HG02588 (cell line): Measurements from ENCODE around the gene CACNA2D3.

ENCODE experiments used
- ATAC-seq: cut with Tn5 transposase; IDR thresholded peaks from one replicate; pipeline ENCODE4 v1.9.1; 2021; ENCODE audit warnings: mild to moderate bottlenecking, moderate library complexity; ENCODE audit not compliant: unreplicated experiment

CACNA2D3 gene

DNA sequence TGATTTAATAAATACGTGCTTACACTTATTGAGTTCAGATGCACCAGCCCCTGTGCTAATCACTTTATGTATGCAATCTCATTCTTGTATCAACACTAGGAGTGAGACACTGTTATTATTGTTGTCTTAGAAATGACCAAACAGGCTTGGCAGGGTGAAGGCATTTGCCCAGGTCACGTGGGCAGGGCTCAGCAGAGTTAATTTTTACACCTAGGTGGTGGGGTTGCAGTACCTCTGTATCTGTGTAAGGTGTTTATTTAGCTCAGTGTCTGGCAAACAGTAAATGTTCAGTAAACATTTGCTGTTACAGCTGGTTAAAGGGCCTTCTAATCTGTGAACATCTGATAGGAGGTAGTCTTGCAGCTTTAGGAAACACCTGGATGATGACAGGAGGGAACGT, 200.0 kb downstream of the CACNA2D3 start:
- no peak for ATAC-seq

DNA sequence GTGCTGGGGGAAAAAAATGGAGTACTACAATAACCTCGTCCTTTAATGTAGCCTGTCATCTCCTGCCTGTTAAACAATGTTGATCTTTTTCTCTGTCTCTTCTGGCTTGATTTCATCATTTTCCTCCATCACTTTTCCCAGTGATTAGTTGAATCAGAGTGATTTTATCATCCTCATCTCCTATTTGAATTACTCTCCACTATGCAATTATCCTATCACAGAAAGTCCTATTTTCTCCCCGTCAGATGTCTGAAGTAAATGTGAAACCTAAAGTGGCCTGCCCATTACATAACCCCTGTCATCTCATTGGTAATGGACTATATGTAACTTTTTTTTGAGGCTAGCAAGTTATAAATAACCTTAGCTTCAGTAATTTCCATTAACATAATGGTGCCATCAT, 201.8 kb downstream of the CACNA2D3 start:
- no peak for ATAC-seq

DNA sequence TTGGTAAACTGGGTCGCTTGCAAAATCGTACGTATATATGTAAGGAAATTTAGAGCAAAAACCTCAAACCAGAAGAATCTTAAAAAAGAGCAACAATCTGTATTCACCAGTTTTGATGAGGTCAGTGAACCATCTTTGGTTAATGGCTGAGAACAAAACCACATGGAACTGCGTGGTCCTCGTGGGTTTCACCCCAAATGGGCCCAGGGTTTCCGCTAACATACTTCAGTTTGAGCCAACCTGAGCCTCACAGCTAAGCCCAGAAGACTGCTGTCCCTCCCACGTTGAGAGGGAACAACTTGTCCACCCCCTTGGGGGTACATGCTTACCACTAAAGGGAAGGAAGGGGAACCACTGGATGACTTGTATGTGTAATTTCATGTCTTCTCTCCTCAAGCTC, 204.6 kb downstream of the CACNA2D3 start:
- ATAC-seq: no peak

DNA sequence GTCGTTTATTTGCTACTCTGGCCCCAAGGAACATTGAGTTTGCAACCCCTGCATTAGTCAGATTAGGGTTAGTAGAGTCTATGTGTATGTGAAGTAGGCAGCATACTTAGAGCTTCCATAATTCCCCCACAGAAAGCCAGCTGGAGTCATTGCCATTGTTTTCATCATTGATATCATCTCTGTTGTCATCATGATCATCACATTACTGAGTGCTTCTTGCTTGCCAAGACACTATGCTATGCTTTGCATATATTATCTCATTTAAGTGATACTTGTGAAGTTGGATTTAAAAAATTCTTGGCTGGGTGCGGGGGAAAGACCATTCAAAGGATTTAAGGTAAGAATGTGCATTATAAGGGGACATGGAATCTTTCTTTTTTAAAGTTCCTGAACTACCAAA, 209.0 kb downstream of the CACNA2D3 start:
- no peak for ATAC-seq

DNA sequence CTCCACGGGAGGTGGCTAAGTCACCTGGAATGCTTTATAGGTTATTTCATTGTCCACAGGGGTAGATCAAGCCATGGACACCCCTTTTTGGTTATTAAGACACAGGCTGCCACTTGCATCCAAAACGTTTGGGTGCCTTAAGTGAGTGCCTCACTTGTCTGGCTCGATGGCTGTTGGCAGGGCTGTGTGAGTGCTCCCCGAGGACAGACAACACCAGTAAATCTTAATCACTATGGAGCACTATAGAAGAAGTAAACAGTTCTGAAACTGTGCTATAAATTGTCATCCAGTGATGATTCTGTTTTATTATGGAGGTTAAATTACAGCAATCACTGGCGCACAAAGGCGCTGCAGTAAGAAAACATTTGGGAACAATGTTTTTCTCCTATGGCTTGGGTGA, 215.5 kb downstream of the CACNA2D3 start:
- no peak for ATAC-seq

- ATAC-seq: no peak
Measured at GRCh38 chr3:54339608-54340007, 217.3 kb downstream of the CACNA2D3 start.

- no peak for ATAC-seq
Measured at GRCh38 chr3:54341811-54342210, 219.5 kb downstream of the CACNA2D3 start.

DNA sequence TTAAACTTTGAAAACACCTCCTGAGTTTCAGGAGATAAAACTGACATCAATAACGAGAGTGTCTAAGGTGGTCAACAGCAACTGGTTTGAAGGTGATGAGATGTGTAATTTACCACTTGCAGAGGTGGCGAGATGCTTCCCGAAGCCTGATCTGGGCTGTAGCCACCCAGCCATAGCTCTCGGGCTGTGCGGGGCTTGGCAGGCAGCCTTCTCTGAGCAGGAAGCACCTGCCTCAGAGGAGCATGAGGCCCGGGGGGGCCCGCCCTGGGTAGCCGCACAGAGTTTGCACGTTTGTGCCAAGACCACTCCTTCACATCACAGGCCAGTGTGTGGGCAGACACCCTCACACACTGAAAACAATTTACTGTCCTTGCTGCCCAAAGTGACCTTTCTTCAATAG, 220.3 kb downstream of the CACNA2D3 start:
- no peak for ATAC-seq

- ATAC-seq: no peak
Measured at GRCh38 chr3:54343495-54343894, 221.1 kb downstream of the CACNA2D3 start.

DNA sequence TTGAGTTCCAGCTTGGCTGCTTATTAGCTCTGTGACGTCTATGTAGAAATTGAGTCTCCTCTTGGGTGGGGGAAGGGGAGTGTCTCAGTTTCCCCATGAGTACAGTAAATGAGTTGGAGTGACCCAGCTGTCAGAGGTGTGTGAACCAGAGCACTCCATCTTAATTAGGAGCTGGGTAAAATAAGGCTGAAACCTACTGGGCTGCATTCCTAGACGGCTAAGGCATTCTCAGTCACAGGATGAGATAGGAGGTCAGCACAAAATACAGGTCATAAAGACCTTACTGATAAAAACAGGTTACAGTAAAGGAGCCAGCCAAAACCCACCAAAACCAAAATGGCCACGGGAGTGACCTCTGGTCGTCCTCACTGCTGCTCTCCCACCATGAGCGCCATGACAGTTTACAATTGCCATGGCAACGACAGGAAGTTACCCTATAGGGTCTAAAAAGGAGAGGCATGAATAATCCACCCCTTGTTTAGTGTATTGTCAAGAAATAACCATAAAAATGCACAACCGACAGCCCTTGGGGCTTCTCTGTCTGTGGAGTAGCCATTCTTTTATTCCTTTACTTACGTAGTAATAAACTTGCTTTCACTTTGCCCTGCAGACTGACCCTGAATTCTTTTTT, 222.4 kb downstream of the CACNA2D3 start:
- no peak for ATAC-seq

DNA sequence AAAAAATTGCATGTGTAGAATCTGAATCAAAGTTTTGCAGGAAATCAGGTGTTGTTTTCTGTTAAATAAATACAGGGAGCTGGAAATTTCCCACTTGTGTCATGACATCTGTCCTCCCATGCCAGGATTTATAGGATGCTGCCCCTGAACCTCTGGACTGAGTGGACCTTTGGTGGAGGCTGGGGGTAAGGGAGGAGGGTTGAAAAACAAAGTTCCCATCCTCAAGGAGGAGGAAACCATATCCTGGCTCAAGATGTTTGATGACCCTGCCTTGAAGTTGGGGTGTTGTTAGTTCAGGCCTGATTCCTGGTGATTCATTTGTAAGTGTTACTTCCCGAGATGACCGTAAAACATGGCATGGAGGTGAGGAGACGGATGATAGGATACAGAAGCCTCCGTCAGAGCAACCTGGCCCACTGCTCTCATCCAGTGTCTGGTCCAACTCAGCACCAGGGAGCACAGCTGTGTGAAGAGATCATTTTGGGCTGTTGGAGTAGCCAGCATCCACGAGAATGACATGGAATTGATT, 223.6 kb downstream of the CACNA2D3 start:
- no peak for ATAC-seq

DNA sequence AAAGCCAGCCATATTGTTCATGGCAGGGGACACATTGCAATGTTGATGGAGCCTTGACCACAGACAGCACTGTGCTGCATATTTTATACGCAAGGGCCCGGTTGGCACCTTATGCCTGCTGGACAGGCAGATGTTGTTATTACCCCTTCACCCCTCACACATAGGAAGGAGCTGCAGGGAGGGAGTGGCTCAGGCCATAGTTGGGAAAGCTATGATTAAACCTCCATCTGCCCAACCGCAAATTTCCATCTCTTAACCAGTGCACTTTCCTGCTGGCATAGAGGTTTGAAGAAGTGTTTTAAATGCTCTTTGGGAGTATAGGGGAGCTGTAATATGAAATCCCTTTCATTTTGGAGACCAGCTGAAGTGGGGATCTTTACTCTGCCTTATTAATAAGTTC, 224.7 kb downstream of the CACNA2D3 start:
- ATAC-seq: no peak

DNA sequence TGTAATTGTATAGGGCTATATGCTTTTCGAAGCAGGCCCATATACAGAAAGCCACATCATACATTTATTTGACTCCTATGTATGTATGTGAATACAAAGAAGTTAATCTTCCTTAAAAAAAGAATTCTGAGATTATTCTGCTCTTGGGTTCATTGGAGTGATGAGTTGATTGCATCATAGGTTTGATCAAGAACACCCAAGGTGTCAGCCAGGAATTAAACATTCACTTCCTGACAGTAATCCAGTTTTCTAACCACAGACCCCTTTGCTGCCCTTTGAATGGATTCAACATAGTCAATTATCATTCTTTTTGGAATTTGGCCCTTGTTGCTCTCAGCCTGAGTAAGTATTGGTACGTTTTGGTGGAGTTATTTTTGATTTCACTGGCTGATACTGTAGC, 225.6 kb downstream of the CACNA2D3 start:
- no peak for ATAC-seq

GRCh38 chr3:54349231-54349652, 226.9 kb downstream of the CACNA2D3 start:
- ATAC-seq: no peak

DNA sequence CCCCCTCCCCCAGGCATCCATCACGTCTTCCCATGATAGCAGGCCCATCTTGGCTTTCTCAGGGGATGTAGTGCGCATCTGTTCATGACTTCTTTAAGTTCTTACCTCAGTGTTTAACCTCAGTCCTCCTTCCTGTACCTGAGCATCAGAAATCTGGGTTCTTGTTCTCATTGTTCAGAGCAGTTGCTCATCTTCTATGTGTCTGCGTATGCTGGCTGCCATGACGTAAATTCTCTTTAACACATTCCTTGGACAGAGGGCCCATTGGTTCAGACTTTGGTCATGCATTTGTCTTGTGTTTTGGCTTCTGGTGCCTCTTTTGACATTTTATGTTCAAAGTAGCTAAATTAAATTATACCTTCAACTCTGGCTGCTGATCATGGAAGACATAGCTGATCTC, 227.3 kb downstream of the CACNA2D3 start:
- ATAC-seq: no peak

GRCh38 chr3:54353546-54353945, 231.2 kb downstream of the CACNA2D3 start:
- ATAC-seq: no peak

- no peak for ATAC-seq
Measured at GRCh38 chr3:54353946-54354345, 231.6 kb downstream of the CACNA2D3 start.

DNA sequence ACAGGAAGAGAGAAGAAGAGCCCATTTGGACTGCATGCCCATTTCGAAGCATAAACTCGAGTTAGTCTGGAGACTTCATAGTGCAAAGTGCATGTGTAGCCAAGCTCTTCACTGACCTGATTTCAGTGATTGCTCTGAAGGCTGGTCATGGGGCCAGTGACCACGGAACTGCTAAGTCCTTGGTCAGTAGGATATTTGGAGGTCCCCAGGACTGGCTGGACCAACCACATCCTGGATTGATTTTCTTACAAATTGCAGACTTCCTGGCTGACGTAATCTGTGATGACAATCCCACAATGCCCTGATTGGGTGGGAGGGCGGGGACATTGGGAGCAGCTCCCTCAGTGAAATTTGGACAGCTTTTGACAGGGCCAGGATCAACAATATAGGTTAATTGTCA, 233.4 kb downstream of the CACNA2D3 start:
- no peak for ATAC-seq

DNA sequence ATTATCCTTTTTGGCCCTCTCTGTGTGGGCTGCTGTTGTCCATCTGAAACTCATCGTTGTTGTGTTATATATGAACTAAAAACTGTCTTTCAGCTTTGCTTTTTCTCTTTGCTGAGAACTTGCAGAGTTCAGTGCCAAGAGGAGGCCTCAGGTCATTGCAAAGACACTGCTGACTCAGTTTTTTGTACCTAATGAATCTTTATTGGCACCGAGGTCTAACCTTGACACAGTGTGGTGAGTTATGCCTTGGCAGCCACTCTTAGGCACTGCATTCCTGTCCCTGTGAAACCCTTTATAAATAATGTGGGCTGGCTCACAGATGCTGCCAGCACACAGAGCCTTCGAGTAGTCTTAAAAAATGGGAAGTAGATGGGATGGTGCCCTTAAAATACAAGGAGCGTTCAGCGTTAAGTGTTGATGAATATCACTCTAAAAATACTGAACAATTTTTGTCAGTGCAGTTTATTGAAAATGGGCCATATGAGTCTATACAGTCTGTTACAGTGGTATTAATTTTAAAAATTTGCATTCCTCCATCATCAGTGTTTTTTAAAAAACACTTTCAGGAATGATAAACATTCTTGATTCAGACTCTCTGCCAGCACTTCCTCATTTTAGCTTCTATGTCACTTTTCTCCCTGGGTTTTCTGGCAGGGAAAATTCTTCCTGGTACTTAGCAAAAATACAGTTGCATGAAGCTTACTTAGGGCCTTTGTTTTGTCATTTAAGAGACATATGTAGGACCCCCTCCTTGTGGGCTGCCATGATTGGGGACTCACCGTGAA, 234.1 kb downstream of the CACNA2D3 start:
- no peak for ATAC-seq

GRCh38 chr3:54357301-54357700, 234.9 kb downstream of the CACNA2D3 start:
- no peak for ATAC-seq

DNA sequence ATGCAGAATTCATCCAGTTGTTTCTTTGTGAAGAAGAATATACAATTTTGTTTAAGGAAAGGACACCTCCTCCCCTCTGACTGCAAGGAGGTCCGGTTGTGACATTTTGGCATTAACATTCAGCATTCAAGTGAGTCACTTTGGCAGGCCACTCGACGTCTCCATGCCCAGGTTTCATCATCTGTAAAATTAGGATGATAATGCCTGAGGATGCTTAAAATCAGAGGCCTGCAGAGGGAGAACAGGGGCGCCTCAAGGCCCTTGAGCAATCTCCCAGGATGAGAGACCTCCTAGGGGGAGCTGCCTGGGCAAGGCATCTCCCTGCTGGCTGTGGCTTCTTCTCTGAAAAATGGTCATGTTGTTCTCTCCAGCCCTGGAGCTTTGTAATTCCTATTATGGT, 236.0 kb downstream of the CACNA2D3 start:
- ATAC-seq: no peak

- no peak for ATAC-seq
Measured at GRCh38 chr3:54358969-54359694, 236.8 kb downstream of the CACNA2D3 start.
